Raji (cell line): ENCODE measurements around the gene ZC3H11A.

Experiments
- POLR2A ChIP-seq: IDR thresholded peaks from 2 replicates; pipeline ENCODE4 v1.6.1; 2011; ENCODE audit warnings: low read depth, low read length, control low read depth; ENCODE audit not compliant: insufficient read depth

Gene ZC3H11A

GRCh38 chr1:203826175-203826574 is 30.8 kb downstream of the ZC3H11A start:
- no peak for TF ChIP-seq POLR2A

DNA sequence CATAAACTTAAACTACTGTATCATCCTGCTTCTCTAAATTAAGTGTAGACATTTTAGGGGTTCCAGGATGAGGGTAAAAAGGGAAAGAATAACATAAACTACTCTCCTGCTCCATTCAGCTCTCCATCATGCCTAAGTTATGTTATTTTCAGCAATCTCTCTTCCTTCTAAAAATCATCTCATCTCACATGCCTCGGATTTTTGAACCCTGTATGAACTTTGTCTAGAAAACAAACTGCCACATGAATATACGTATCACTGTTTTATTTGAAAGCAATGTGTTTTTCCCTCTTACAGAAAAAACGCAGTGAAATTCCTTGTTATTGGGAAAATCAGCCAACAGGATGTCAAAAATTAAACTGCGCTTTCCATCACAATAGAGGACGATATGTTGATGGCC is 32.6 kb downstream of the ZC3H11A start:
- no peak for TF ChIP-seq POLR2A

DNA sequence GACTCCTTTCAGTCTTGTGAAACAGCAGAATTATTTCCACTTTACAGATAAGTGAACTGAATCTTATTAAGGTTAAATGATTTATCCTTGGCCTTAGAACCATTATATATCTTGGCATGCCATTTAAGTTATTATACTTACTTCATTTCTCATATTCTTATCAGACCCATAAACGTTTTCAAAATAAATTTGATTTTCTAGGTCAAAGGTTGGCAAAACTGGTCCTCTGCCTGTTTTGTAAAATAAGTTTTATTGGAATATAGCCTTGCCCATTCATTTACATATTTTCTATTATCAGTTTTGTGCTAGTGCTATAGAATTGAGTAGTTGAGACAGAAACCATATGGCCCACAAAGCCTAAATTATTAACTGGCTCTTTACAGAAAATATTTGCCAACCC is 33.1 kb downstream of the ZC3H11A start:
- no peak for TF ChIP-seq POLR2A

GRCh38 chr1:203835476-203835875 is 40.1 kb downstream of the ZC3H11A start:
- TF ChIP-seq POLR2A, result no peak

- TF ChIP-seq POLR2A, result no peak
These were observed 43.7 kb downstream of the ZC3H11A start for GRCh38 chr1:203839081-203839480.

DNA sequence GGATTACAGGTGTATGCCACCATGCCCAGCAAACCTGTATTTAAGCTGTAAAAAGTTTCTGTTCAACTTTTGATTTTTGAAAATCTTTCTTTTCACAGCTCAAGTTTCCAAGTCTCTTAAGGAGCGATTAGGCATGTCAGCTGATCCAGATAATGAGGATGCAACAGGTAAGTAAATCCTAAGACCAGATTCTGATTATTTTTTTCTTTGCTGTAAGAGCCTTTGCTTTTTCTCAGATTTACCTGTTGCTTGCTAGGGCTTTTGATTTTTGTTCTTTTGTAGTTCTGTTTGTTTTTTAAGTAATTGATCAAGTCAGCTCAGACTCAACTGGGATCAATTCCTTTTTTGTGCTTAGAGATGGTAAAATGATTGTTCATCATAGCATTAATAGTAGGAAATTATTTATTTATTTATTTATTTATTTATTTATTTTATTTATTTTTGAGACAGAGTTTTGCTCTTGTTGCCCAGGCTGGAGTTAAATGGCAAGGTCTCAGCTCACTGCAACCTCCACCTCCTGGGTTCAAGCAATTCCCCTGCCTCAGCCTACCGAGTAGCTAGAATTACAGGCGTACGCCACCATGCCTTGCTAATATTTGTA is 44.9 kb downstream of the ZC3H11A start:
- no peak for TF ChIP-seq POLR2A

DNA sequence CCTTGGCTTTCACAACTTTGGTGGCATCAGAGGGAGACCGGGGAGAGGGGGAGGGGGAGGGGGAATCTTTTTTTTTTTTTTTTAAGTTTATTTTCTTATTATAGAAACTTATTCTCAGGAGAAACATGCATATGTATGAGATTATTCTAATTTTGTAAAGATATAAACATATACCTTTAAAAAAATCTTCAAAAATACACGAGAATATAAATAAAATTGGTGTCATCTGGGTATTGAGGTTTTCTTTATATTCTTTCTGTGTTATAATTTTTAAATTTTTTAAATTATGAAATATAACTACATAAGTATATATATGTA is 47.1 kb downstream of the ZC3H11A start:
- no peak for TF ChIP-seq POLR2A

DNA sequence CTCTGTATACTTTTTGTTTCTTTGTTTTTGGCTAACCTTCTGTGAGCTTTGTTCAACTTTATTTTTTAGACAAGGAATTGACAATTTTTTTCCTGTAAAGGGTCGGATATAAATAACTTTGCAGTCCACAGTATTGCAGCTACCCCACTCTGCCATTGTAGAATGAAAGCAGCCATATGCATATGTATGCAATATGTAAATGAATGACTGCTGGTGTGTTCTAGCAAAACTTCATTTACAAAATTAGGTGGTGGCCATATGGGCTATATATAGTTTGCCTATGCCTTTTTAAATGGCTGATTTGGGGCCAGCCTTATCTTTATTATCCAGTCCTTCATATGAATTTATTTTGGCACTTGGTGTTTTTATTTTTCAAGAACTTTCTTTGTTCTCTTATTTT is 48.0 kb downstream of the ZC3H11A start:
- no peak for TF ChIP-seq POLR2A
